RCC 7860 (cell line): Measurements from ENCODE around the gene C22orf31.

Source experiments
- DNase-seq: peaks from one replicate; pipeline ENCODE4 v3.0.0-alpha.2; 2015; ENCODE audit warnings: low spot score
- FAIRE-seq: peaks from 2 replicates; lab custom pipeline; 2012; peaks lifted over from hg19 to GRCh38; lab: Jason Lieb, UNC

Gene C22orf31

GRCh38 chr22:29030016-29030617, 31.5 kb downstream of the C22orf31 start:
- FAIRE-seq: no peak
- DNase-seq: peak; percentile 25

GRCh38 chr22:29029202-29030000, 32.2 kb downstream of the C22orf31 start:
- FAIRE-seq: no peak

GRCh38 chr22:29028468-29028867, 33.2 kb downstream of the C22orf31 start:
- DNase-seq (no peak), FAIRE-seq (no peak)

More at GRCh38 chr22:29029202-29030000, 32.2 kb downstream of the C22orf31 start:
- no peak for DNase-seq

- DNase-seq (no peak), FAIRE-seq (no peak)
Observed at GRCh38 chr22:29026579-29026978, 35.1 kb downstream of the C22orf31 start.

GRCh38 chr22:29023172-29023796, 38.3 kb downstream of the C22orf31 start:
- FAIRE-seq: peak; percentile 21

GRCh38 chr22:29022101-29022817, 39.4 kb downstream of the C22orf31 start:
- peak; percentile 68 for DNase-seq
- FAIRE-seq: peak; percentile 96

More at GRCh38 chr22:29023172-29023796, 38.3 kb downstream of the C22orf31 start:
- no peak for DNase-seq

GRCh38 chr22:29018293-29019189, 43.1 kb downstream of the C22orf31 start:
- DNase-seq: no peak
- no peak for FAIRE-seq

GRCh38 chr22:29016067-29016938, 45.3 kb downstream of the C22orf31 start:
- no peak for FAIRE-seq
- DNase-seq: no peak

- no peak for DNase-seq
- FAIRE-seq: no peak
Observed at GRCh38 chr22:29014773-29015172, 46.9 kb downstream of the C22orf31 start.

- DNase-seq (no peak), FAIRE-seq (no peak)
Observed at GRCh38 chr22:29014293-29014692, 47.3 kb downstream of the C22orf31 start.

- FAIRE-seq (no peak), DNase-seq (no peak)
Observed at GRCh38 chr22:29012952-29013351, 48.7 kb downstream of the C22orf31 start.

- no peak for DNase-seq
- FAIRE-seq: no peak
Observed at GRCh38 chr22:29012101-29012433, 49.6 kb downstream of the C22orf31 start.

GRCh38 chr22:29011240-29012100, 50.2 kb downstream of the C22orf31 start:
- FAIRE-seq: no peak
- DNase-seq: no peak

- FAIRE-seq (no peak), DNase-seq (no peak)
Observed at GRCh38 chr22:29009148-29009547, 52.5 kb downstream of the C22orf31 start.
